ENCODE data around the gene EML6. TPM values are rescaled to one million over a fixed set of nuclear protein-coding genes. Genes with fewer than 3 reads are reported as not detected.
A peak's percentile ranks its signal among the peaks of the same experiment; 100 is the strongest.

Gene EML6
- total RNA-seq, 2 experiments from 2014 or later, result 0.78 to 1.3 TPM

- ATAC-seq (peak; percentile 62), DNase-seq (no peak)
- Mint-ChIP-seq H3K27me3 (ENCODE audit: low read depth) (peaks cover 32% of the 10 kb centered on the region), H3K27ac (no peak overlapping the region), H3K9me3 (ENCODE audit: insufficient read depth) (no peaks in the 10 kb centered on the region), H3K4me1 (ENCODE audit: low read depth) (peaks cover 17% of the 10 kb centered on the region), H3K36me3 (ENCODE audit: low read depth) (no peaks in the 10 kb centered on the region), H3K4me3 (peak overlapping the region; percentile 18)
- CTCF ChIA-PET, result interaction anchor here (0.9 to 7.7 kb wide), 6 partner anchors 28 to 185 kb away, joined by 3 to 131 read pairs (median 8); no protein-coding TSS in a partner anchor
- POLR2A ChIA-PET, result no interaction called here
Measured at GRCh38 chr2:54708584-54709335, 14.7 kb upstream of the EML6 start.

DNA sequence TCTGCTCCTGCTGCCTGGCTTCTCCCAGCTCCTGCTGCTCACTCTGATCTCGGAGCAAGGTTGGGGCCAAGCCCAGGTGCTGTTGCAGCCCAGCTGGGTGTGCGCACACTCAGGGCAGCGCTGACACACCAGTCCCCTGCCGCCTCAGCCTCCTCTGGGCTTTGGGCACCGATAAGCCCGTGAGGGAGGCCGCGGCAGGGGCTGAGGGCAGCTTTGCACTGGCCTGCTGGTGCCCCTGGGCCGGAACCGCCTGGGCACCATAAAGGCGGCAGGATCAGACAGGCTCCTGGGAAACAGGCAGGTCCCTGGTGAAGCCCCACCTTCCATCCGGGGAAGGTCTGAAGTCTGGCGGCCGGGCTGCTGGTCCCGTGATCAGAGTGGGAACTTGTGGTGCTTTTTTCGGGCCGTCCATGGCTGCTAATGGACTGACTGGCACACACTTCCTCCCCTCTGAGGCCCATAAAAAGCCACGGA is 14.1 kb upstream of the EML6 start:
- POLR2A ChIA-PET, result no interaction called here
- Mint-ChIP-seq H3K27ac (no peak overlapping the region), H3K4me3 (peak overlapping the region; percentile 25), H3K36me3 (ENCODE audit: low read depth) (no peaks in the 10 kb centered on the region), H3K27me3 (ENCODE audit: low read depth) (peaks cover 32% of the 10 kb centered on the region), H3K9me3 (ENCODE audit: insufficient read depth) (no peaks in the 10 kb centered on the region), H3K4me1 (ENCODE audit: low read depth) (peaks cover 17% of the 10 kb centered on the region)
- CTCF ChIA-PET, result interaction anchor here (1.0 to 3.5 kb wide), 3 partner anchors 44 to 186 kb away, joined by 3 to 11 read pairs (median 4); no protein-coding TSS in a partner anchor
- peak; percentile 43 for ATAC-seq
- no peak for DNase-seq

GRCh38 chr2:54710216-54710615 is 13.2 kb upstream of the EML6 start:
- ChIA-PET CTCF (interaction anchor here (1.0 to 1.3 kb wide), 2 partner anchors 45 to 187 kb away, joined by 3 to 4 read pairs; no protein-coding TSS in a partner anchor), POLR2A (no interaction called here)
- Mint-ChIP-seq H3K27me3 (ENCODE audit: low read depth) (peaks cover 35% of the 10 kb centered on the region), H3K4me3 (no peak overlapping the region), H3K9me3 (ENCODE audit: insufficient read depth) (no peaks in the 10 kb centered on the region), H3K27ac (no peak overlapping the region), H3K4me1 (ENCODE audit: low read depth) (peaks cover 17% of the 10 kb centered on the region), H3K36me3 (ENCODE audit: low read depth) (no peaks in the 10 kb centered on the region)
- no peak for ATAC-seq
- DNase-seq, result no peak

DNA sequence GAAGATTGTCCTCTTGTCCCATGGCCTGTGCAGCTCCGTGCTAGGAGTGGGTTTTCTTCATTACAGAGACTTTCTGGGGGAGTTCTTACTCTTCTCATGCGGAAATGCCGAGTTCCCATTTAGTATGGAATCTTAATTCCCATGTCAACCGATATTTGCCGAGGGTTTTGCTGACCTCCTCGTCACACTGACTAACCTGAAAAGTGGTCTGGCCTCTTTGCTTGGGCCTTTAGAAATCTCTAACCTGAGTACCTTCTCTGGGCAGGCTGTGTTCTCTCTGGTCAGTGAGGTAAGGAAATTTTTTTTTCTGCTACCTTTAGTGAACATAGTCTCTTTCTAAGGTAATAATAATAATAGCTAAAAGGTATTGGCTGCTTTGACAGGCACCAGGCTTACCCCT is 10.9 kb upstream of the EML6 start:
- ATAC-seq (no peak), DNase-seq (no peak)
- CTCF ChIA-PET, result no interaction called here
- H3K9me3 Mint-ChIP-seq (ENCODE audit: insufficient read depth), result no peaks in the 10 kb centered on the region
- no peak overlapping the region for H3K4me3 Mint-ChIP-seq
- POLR2A ChIA-PET, result no interaction called here
- peaks cover 14% of the 10 kb centered on the region for H3K4me1 Mint-ChIP-seq (ENCODE audit: low read depth)
- peaks cover 44% of the 10 kb centered on the region for H3K27me3 Mint-ChIP-seq (ENCODE audit: low read depth)
- no peak overlapping the region for H3K27ac Mint-ChIP-seq
- no peaks in the 10 kb centered on the region for H3K36me3 Mint-ChIP-seq (ENCODE audit: low read depth)

DNA sequence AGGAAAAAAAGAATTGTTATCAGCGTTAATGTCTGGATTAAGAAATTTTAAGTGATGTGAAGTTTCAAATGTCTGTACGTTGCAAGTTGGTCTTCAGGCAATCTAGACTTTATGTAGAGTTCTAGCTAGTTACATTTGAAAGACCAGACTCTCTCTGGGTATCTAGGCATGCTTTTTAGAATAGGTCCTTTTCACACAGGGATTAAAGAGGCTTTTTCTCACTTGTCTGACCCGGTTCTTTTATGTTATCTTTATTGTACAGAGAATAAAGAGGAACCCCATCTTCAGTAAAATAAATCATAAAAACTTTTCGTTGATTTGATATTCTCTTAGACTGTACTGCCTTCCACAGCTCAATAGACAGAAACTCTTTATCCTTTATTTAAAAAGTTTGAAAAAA is 8.5 kb upstream of the EML6 start:
- H3K4me1 Mint-ChIP-seq (ENCODE audit: low read depth), result peaks cover 2% of the 10 kb centered on the region
- H3K36me3 Mint-ChIP-seq (ENCODE audit: low read depth), result no peaks in the 10 kb centered on the region
- no peak overlapping the region for H3K4me3 Mint-ChIP-seq
- ChIA-PET CTCF (interaction anchor here (1.1 to 2.7 kb wide), 2 partner anchors 11 to 49 kb away, joined by 4 to 11 read pairs; no protein-coding TSS in a partner anchor), POLR2A (no interaction called here)
- peaks cover 45% of the 10 kb centered on the region for H3K27me3 Mint-ChIP-seq (ENCODE audit: low read depth)
- ATAC-seq (no peak), DNase-seq (no peak)
- no peaks in the 10 kb centered on the region for H3K9me3 Mint-ChIP-seq (ENCODE audit: insufficient read depth)
- no peak overlapping the region for H3K27ac Mint-ChIP-seq

GRCh38 chr2:54716375-54716774 is 7.1 kb upstream of the EML6 start:
- Mint-ChIP-seq H3K27me3 (ENCODE audit: low read depth) (peaks cover 39% of the 10 kb centered on the region), H3K4me3 (no peak overlapping the region), H3K9me3 (ENCODE audit: insufficient read depth) (no peaks in the 10 kb centered on the region), H3K27ac (no peak overlapping the region), H3K36me3 (ENCODE audit: low read depth) (no peaks in the 10 kb centered on the region), H3K4me1 (ENCODE audit: low read depth) (no peaks in the 10 kb centered on the region)
- DNase-seq, result no peak
- CTCF ChIA-PET, result interaction anchor here (1.3 to 2.7 kb wide), 2 partner anchors 12 to 122 kb away, joined by 6 to 11 read pairs; no protein-coding TSS in a partner anchor
- POLR2A ChIA-PET, result no interaction called here
- no peak for ATAC-seq

GRCh38 chr2:54720563-54720962 is 2.9 kb upstream of the EML6 start:
- peaks cover 44% of the 10 kb centered on the region for H3K27me3 Mint-ChIP-seq (ENCODE audit: low read depth)

GRCh38 chr2:54722641-54723040 is 821 bp upstream of the EML6 start:
- peak overlapping the region; percentile 85 for H3K4me3 Mint-ChIP-seq
- ChIA-PET POLR2A (interaction anchor here (1.3 kb wide), 1 partner anchor 502 kb away, joined by 3 read pairs; no protein-coding TSS in a partner anchor), CTCF (interaction anchor here (0.9 to 1.6 kb wide), 3 partner anchors 15 to 116 kb away, joined by 3 to 6 read pairs (median 6); no protein-coding TSS in a partner anchor)
- no peaks in the 10 kb centered on the region for H3K36me3 Mint-ChIP-seq (ENCODE audit: low read depth)
- H3K4me1 Mint-ChIP-seq (ENCODE audit: low read depth), result peaks cover 18% of the 10 kb centered on the region
- DNase-seq (no peak), ATAC-seq (no peak)
- H3K27ac Mint-ChIP-seq, result peak overlapping the region; percentile 79
- peaks cover 51% of the 10 kb centered on the region for H3K27me3 Mint-ChIP-seq (ENCODE audit: low read depth)
- H3K9me3 Mint-ChIP-seq (ENCODE audit: insufficient read depth), result no peaks in the 10 kb centered on the region

More at GRCh38 chr2:54720563-54720962, 2.9 kb upstream of the EML6 start:
- Mint-ChIP-seq H3K27ac (no peak overlapping the region), H3K36me3 (ENCODE audit: low read depth) (no peaks in the 10 kb centered on the region), H3K4me1 (ENCODE audit: low read depth) (peaks cover 18% of the 10 kb centered on the region), H3K9me3 (ENCODE audit: insufficient read depth) (no peaks in the 10 kb centered on the region), H3K4me3 (no peak overlapping the region)
- ChIA-PET POLR2A (no interaction called here), CTCF (no interaction called here)
- ATAC-seq (no peak), DNase-seq (no peak)

- peak overlapping the region; percentile 85 for H3K4me3 Mint-ChIP-seq
- ChIA-PET POLR2A (no interaction called here), CTCF (interaction anchor here (0.9 to 1.6 kb wide), 4 partner anchors 19 to 200 kb away, joined by 3 to 6 read pairs (median 3); no protein-coding TSS in a partner anchor)
- peaks cover 18% of the 10 kb centered on the region for H3K4me1 Mint-ChIP-seq (ENCODE audit: low read depth)
- no peaks in the 10 kb centered on the region for H3K9me3 Mint-ChIP-seq (ENCODE audit: insufficient read depth)
- peak overlapping the region; percentile 84 for H3K27ac Mint-ChIP-seq
- H3K27me3 Mint-ChIP-seq (ENCODE audit: low read depth), result peaks cover 48% of the 10 kb centered on the region
- ATAC-seq, result peak; percentile 6
- H3K36me3 Mint-ChIP-seq (ENCODE audit: low read depth), result no peaks in the 10 kb centered on the region
- DNase-seq, result no peak
Measured at GRCh38 chr2:54723996-54724559, 616 bp downstream of the EML6 start.

GRCh38 chr2:54724560-54725342 is 1.3 kb downstream of the EML6 start:
- Mint-ChIP-seq H3K27me3 (ENCODE audit: low read depth) (peaks cover 49% of the 10 kb centered on the region), H3K4me3 (peak overlapping the region; percentile 85), H3K36me3 (ENCODE audit: low read depth) (no peaks in the 10 kb centered on the region), H3K27ac (peak overlapping the region; percentile 31), H3K4me1 (ENCODE audit: low read depth) (peaks cover 18% of the 10 kb centered on the region), H3K9me3 (ENCODE audit: insufficient read depth) (no peaks in the 10 kb centered on the region)
- DNase-seq, result peak; percentile 44
- ChIA-PET CTCF (interaction anchor here (0.9 to 1.5 kb wide), 3 partner anchors 20 to 201 kb away, joined by 3 read pairs; no protein-coding TSS in a partner anchor), POLR2A (no interaction called here)
- ATAC-seq, result no peak

DNA sequence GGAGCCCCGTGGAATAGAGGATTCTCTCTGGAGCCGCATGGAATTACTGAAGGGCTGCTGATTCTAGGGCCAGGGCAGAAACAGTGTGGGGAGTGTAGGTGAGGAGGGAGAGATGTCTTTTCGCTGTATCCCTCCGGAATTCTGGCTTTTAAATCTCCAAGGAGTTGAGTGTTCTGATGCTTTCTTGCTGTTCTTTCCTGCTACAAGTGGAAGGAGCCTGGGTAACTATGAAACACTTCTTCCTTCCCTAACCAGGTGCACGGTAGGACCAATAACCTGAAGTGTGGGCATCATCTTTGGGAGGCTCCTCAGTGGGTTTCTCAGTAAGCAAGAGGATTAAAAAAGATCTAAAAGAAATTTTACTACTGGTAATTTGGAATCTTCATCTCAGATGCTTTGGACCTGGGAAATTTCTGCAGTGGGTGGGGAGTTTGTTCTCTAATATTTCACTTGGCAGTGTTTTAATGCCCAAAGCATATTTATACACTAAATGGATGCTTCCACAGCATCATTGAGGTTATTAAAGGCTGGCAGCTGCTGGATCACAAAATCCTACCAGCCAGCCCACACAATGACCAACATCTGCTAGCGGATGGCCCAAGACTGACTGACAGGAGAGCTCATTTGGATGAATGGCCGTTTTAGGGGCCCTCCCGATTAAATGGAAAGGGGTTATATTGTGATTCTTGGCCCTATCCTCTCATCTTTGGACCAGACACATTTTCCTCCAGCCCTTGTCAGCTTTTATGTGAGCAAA is 2.1 kb downstream of the EML6 start:
- no peak for ATAC-seq
- POLR2A ChIA-PET, result no interaction called here

More for the DNA sequence above, 2.1 kb downstream of the EML6 start:
- Mint-ChIP-seq H3K36me3 (ENCODE audit: low read depth) (no peaks in the 10 kb centered on the region), H3K4me3 (peak overlapping the region; percentile 70), H3K9me3 (ENCODE audit: insufficient read depth) (no peaks in the 10 kb centered on the region), H3K27me3 (ENCODE audit: low read depth) (peaks cover 45% of the 10 kb centered on the region), H3K27ac (no peak overlapping the region), H3K4me1 (ENCODE audit: low read depth) (peaks cover 18% of the 10 kb centered on the region)
- DNase-seq, result no peak
- CTCF ChIA-PET, result interaction anchor here (1.2 kb wide), 1 partner anchor 21 kb away, joined by 3 read pairs; no protein-coding TSS in a partner anchor

Measured in activated CD8-positive, alpha-beta T cell treated with anti-CD3 and anti-CD28 coated beads, Interleukin-2, amount 10 ng/mL, durations not matched to agents 7 days and 5 days (primary cell).